ENCODE measurements around the gene VCX. TPM values are rescaled to one million over a fixed set of nuclear protein-coding genes. Genes with fewer than 3 reads are reported as not detected.
"Not testable (repeated sequence)": the region's sequence is repeated elsewhere in the genome, so short reads cannot be mapped to it uniquely, and the experiment has no call there.

Gene VCX
- total RNA-seq = not detected
- not detected for polyA plus RNA-seq
- long read RNA-seq, donor 1 = 0 reads
- long read RNA-seq, donor 2, partial matches to known transcripts = 12 of 12 reads
- long read RNA-seq, donor 2, other reads (novel, unspliced or antisense) = 0 of 12 reads
- long read RNA-seq, donor 3 = 0 reads

- H3K27me3 ChIP-seq; intact Hi-C loops (cut with DNase I); H3K36me3 ChIP-seq; H3K4me3 ChIP-seq; DNase-seq; H3K27ac ChIP-seq; H3K4me1 ChIP-seq (ENCODE audit: insufficient read depth); H3K9me3 ChIP-seq: not testable (repeated sequence)
- WGBS, 3 donors = 20 to 95% methylated on average over 1 to 20 of the region's 20 CpGs; no CpG with 5 or more reads in 1 of the 3 donors
These were observed at the start of gene VCX for GRCh38 chrX:7842871-7843270. Gene VCX, plus strand, starts transcription at chrX:7843171. Its CDS starts 33 bp downstream, at chrX:7843204.

DNA sequence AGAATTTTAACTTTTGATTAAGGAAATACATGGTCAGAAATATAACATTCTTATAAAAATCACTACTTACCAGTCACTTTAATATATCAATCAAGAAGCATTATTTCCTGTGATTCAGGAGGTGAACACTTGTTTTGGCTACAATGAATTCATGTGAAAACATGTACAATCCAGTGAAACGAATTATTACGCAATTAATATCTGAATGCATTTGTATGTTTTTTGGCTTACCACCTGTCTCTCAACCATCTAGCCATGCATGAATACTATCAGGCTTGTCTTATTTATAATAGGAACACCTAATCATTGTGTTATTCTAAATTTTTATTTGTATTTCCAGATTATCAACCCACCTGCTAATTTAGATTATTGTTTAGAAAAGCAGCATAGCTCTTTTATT is 44.6 kb upstream of the VCX start:
- TF ChIP-seq CTCF (IDR thresholded peaks at IDR 0.05) (no peak), POLR2A (IDR thresholded peaks at IDR 0.05) (no peak), EP300 (IDR thresholded peaks at IDR 0.05) (no peak)
- Histone ChIP-seq H3K4me1 (ENCODE audit: insufficient read depth) (no peaks in the 10 kb centered on the region), H3K4me3 (no peak overlapping the region), H3K27me3 (no peaks in the 10 kb centered on the region), H3K36me3 (no peaks in the 10 kb centered on the region), H3K9me3 (no peaks in the 10 kb centered on the region), H3K27ac (no peak overlapping the region)
- WGBS, 3 donors = 67 to 77% (median 72%) methylated on average over 2 of the region's 2 CpGs
- intact Hi-C loops (cut with DNase I) = no loop called here
- DNase-seq = no peak

GRCh38 chrX:7801711-7802110 is 41.3 kb upstream of the VCX start:
- Histone ChIP-seq H3K27ac (no peak overlapping the region), H3K36me3 (no peaks in the 10 kb centered on the region), H3K4me3 (no peak overlapping the region), H3K27me3 (no peaks in the 10 kb centered on the region), H3K4me1 (ENCODE audit: insufficient read depth) (no peaks in the 10 kb centered on the region), H3K9me3 (no peaks in the 10 kb centered on the region)
- TF ChIP-seq CTCF (IDR thresholded peaks at IDR 0.05) (no peak), POLR2A (IDR thresholded peaks at IDR 0.05) (no peak), EP300 (IDR thresholded peaks at IDR 0.05) (no peak)
- WGBS, 3 donors = 75 to 90% (median 78%) methylated on average over 2 of the region's 2 CpGs
- intact Hi-C loops (cut with DNase I) = no loop called here
- DNase-seq = no peak

- H3K9me3 ChIP-seq = no peaks in the 10 kb centered on the region
- H3K27me3 ChIP-seq = no peaks in the 10 kb centered on the region
- H3K4me1 ChIP-seq (ENCODE audit: insufficient read depth) = no peaks in the 10 kb centered on the region
- TF ChIP-seq CTCF (IDR thresholded peaks at IDR 0.05) (no peak), POLR2A (IDR thresholded peaks at IDR 0.05) (no peak), EP300 (IDR thresholded peaks at IDR 0.05) (no peak)
- H3K36me3 ChIP-seq = no peaks in the 10 kb centered on the region
- intact Hi-C loops (cut with DNase I) = no loop called here
- WGBS, 3 donors = 33 to 52% (median 43%) methylated on average over 2 of the region's 2 CpGs
- no peak overlapping the region for H3K4me3 ChIP-seq
- no peak for DNase-seq
- no peak overlapping the region for H3K27ac ChIP-seq
These were observed 27.7 kb upstream of the VCX start for GRCh38 chrX:7815166-7815805.

DNA sequence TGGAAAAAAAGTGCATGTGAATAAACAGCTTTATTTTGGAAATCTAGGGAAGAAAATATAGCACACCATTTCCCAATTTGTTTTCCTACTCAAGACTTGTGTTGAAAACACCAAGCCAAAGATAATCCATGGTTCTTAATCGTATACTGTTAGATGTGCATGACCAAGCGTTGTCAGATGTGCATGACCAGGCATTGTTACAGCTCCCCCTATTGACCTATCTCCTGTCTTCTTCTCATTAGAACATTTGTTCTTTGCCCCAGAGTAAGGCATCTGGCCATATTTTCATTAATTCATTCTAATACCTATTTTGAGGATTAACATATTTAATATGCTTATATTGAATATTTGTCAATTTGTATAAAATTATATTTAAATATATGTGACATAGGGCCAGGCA is 14.4 kb upstream of the VCX start:
- WGBS, 3 donors = 58 to 61% (median 58%) methylated on average over 2 of the region's 2 CpGs
- Histone ChIP-seq H3K27me3 (no peaks in the 10 kb centered on the region), H3K27ac (no peak overlapping the region), H3K4me3 (no peak overlapping the region), H3K4me1 (ENCODE audit: insufficient read depth) (no peaks in the 10 kb centered on the region), H3K9me3 (no peaks in the 10 kb centered on the region), H3K36me3 (no peaks in the 10 kb centered on the region)
- DNase-seq = no peak
- intact Hi-C loops (cut with DNase I) = no loop called here
- no peak for TF ChIP-seq CTCF (IDR thresholded peaks at IDR 0.05)
- no peak for TF ChIP-seq EP300 (IDR thresholded peaks at IDR 0.05)
- TF ChIP-seq POLR2A (IDR thresholded peaks at IDR 0.05) = no peak

Data from ovary (tissue), 10 donors.